GM23338 (cell line): Measurements from ENCODE around the gene NRXN2. TPM values are rescaled to one million over a fixed set of nuclear protein-coding genes. Genes with fewer than 3 reads are reported as not detected.

Experiments
- ATAC-seq: fragments of 200-7000 bp; cut with Tn5 transposase; 3 replicates; pipeline ENCODE4 v1.9.1; 2020
- DNase-seq: peaks from one replicate; pipeline ENCODE4 v3.0.0-alpha.2; 2015; ENCODE audit warnings: low spot score
- H2AFZ ChIP-seq: fragments of 200-600 bp; sonication (generic); 2 replicates; pipeline ENCODE4 v1.8.0; 2016; ENCODE audit warnings: antibody characterized with exemption, mild to moderate bottlenecking, moderate library complexity
- H3F3A ChIP-seq: fragments of 200-600 bp; sonication (generic); replicated peaks from 2 replicates; pipeline ENCODE4 v1.8.0; 2017; ENCODE audit warnings: antibody characterized with exemption, mixed run types, low read depth
- H3K27ac ChIP-seq: fragments of 200-600 bp; sonication (generic); 2 replicates; pipeline ENCODE4 v1.6.1; 2016; ENCODE audit warnings: low read depth
- H3K27me3 ChIP-seq: fragments of 200-600 bp; sonication (generic); 2 replicates; pipeline ENCODE4 v1.8.0; 2016; ENCODE audit warnings: mild to moderate bottlenecking, mixed run types, moderate library complexity; ENCODE audit not compliant: insufficient read depth
- H3K36me3 ChIP-seq: fragments of 200-600 bp; sonication (generic); 2 replicates; pipeline ENCODE4 v1.8.0; 2016; ENCODE audit warnings: mild to moderate bottlenecking; ENCODE audit not compliant: insufficient read depth
- H3K4me1 ChIP-seq: fragments of 200-600 bp; sonication (generic); 2 replicates; pipeline ENCODE4 v1.8.0; 2016; ENCODE audit warnings: mild to moderate bottlenecking, moderate library complexity; ENCODE audit not compliant: insufficient read depth
- H3K4me2 ChIP-seq: fragments of 200-600 bp; sonication (generic); 2 replicates; pipeline ENCODE4 v1.7.1; 2017; ENCODE audit warnings: mixed run types
- H3K4me3 ChIP-seq: fragments of 200-600 bp; sonication (generic); 2 replicates; pipeline ENCODE4 v1.6.1; 2016; ENCODE audit warnings: mixed run types
- H3K79me2 ChIP-seq: fragments of 200-600 bp; sonication (generic); replicated peaks from 2 replicates; pipeline ENCODE4 v1.8.0; 2017; ENCODE audit warnings: mild to moderate bottlenecking; ENCODE audit not compliant: insufficient read depth
- H3K9me2 ChIP-seq: fragments of 200-600 bp; sonication (generic); 2 replicates; pipeline ENCODE4 v1.8.0; 2017; ENCODE audit not compliant: insufficient read depth
- H4K20me1 ChIP-seq: fragments of 200-600 bp; sonication (generic); replicated peaks from 2 replicates; pipeline ENCODE4 v1.8.0; 2017; ENCODE audit warnings: mild to moderate bottlenecking; ENCODE audit not compliant: insufficient read depth
- H3K27ac Mint-ChIP-seq: 2 replicates; pipeline ENCODE4 v1.8.0; 2020; ENCODE audit warnings: inconsistent platforms, mild to moderate bottlenecking, moderate library complexity, mixed read lengths
- H3K27me3 Mint-ChIP-seq: 3 replicates; pipeline ENCODE4 v1.8.0; 2022; ENCODE audit warnings: low read depth, mild to moderate bottlenecking, moderate library complexity, mixed read lengths, inconsistent platforms; ENCODE audit not compliant: insufficient read depth, poor library complexity
- H3K36me3 Mint-ChIP-seq: 3 replicates; pipeline ENCODE4 v1.8.0; 2021; ENCODE audit warnings: low read depth, mild to moderate bottlenecking, inconsistent platforms, moderate library complexity, mixed read lengths
- H3K4me1 Mint-ChIP-seq: 3 replicates; pipeline ENCODE4 v1.8.0; 2020; ENCODE audit warnings: mild to moderate bottlenecking, inconsistent platforms, mixed read lengths
- H3K4me3 Mint-ChIP-seq: 3 replicates; pipeline ENCODE4 v1.8.0; 2021; ENCODE audit warnings: moderate library complexity, mild to moderate bottlenecking, inconsistent platforms, mixed read lengths
- H3K9me3 Mint-ChIP-seq: 3 replicates; pipeline ENCODE4 v1.8.0; 2020; ENCODE audit warnings: moderate library complexity, mild to moderate bottlenecking, inconsistent platforms, mixed read lengths
- ETS1 ChIP-seq: IDR thresholded peaks from 2 replicates; pipeline ENCODE4 v1.6.1; 2016; ENCODE audit warnings: antibody characterized with exemption
- EZH2 ChIP-seq: fragments of 200-600 bp; sonication (generic); IDR thresholded peaks from one replicate; pipeline ENCODE4 v1.8.0; 2017; ENCODE audit warnings: antibody characterized with exemption, mild to moderate bottlenecking, low read depth; ENCODE audit not compliant: unreplicated experiment
- EZH2phosphoT487 ChIP-seq: fragments of 200-600 bp; sonication (generic); IDR thresholded peaks from one replicate; pipeline ENCODE4 v1.8.1; 2018; ENCODE audit warnings: antibody characterized with exemption; ENCODE audit not compliant: unreplicated experiment
- JUNB ChIP-seq: IDR thresholded peaks from one replicate; pipeline ENCODE4 v1.6.1; 2016; ENCODE audit warnings: antibody characterized with exemption; ENCODE audit not compliant: unreplicated experiment
- NANOG ChIP-seq: IDR thresholded peaks from 2 replicates; pipeline ENCODE4 v1.6.1; 2016; ENCODE audit warnings: antibody characterized with exemption, borderline replicate concordance
- POLR2AphosphoS5 ChIP-seq: IDR thresholded peaks from 2 replicates; pipeline ENCODE4 v1.6.1; 2016; ENCODE audit warnings: antibody characterized with exemption, low read depth
- REST ChIP-seq: IDR thresholded peaks from one replicate; pipeline ENCODE4 v1.6.1; 2018; ENCODE audit warnings: antibody characterized with exemption; ENCODE audit not compliant: unreplicated experiment
- STAT1 ChIP-seq: IDR thresholded peaks from one replicate; pipeline ENCODE4 v1.6.1; 2016; ENCODE audit warnings: antibody characterized with exemption; ENCODE audit not compliant: unreplicated experiment
- ZNF114 ChIP-seq: fragments of 250-450 bp; sonication (Bioruptor Pico); IDR thresholded peaks from 2 replicates; pipeline ENCODE4 v1.5.0; 2020; ENCODE audit warnings: mild to moderate bottlenecking, moderate library complexity
- ZNF331 ChIP-seq: fragments of 250-450 bp; sonication (Bioruptor Pico); IDR thresholded peaks from 2 replicates; pipeline ENCODE4 v1.5.0; 2020; ENCODE audit warnings: low read depth, mild to moderate bottlenecking, moderate library complexity
- polyA plus RNA-seq: library from polyadenylated mRNA; unstranded; fragments of >200 nt; fragmentation: Nextera tagmentation; extraction: Ambion mirVana; gene quantifications from 2 replicates; pipeline ENCODE4 v1.2.1, GENCODE V29; 2016
- total RNA-seq: library from RNA; depleted of rRNA; stranded (reverse); fragments of >200 nt; shearing (Covaris generic); gene quantifications from 2 replicates; pipeline ENCODE4 v1.2.3, GENCODE V29; 2014

Gene NRXN2
- total and polyA plus RNA-seq, 2 experiments from 2014 or later = 3.4 to 17.0 TPM

- Mint-ChIP-seq H3K36me3 (no peaks in the 10 kb centered on the region), H3K27ac (no peak overlapping the region), H3K9me3 (no peaks in the 10 kb centered on the region), H3K27me3 (peaks cover 11% of the 10 kb centered on the region), H3K4me1 (peaks cover 17% of the 10 kb centered on the region), H3K4me3 (no peak overlapping the region)
- Histone ChIP-seq H3K9me2 (no peaks in the 10 kb centered on the region), H3K4me1 (0 out of 2 replicates have a peak, but pooled peaks cover 5% of the 10 kb centered on the region), H3K27ac (no peak overlapping the region), H4K20me1 (no peaks in the 10 kb centered on the region), H2AFZ (no peak overlapping the region), H3K36me3 (no peaks in the 10 kb centered on the region), H3K4me2 (no peak overlapping the region), H3K79me2 (no peaks in the 10 kb centered on the region), H3F3A (no peaks in the 10 kb centered on the region), H3K4me3 (no peak overlapping the region), H3K27me3 (no peaks in the 10 kb centered on the region)
- no peak for ATAC-seq
- TF ChIP-seq NANOG (no peak), STAT1 (no peak), ZNF331 (CRISPR knock-in tag) (no peak), EZH2phosphoT487 (no peak), POLR2AphosphoS5 (no peak), EZH2 (no peak), REST (no peak), ETS1 (no peak), ZNF114 (CRISPR knock-in tag) (no peak), JUNB (no peak)
- no peak for DNase-seq
These were observed 116.1 kb downstream of the NRXN2 start for GRCh38 chr11:64606796-64607380.
